CD14-positive monocyte (primary cell): Measurements from ENCODE around the gene RPL10. TPM values are rescaled to one million over a fixed set of nuclear protein-coding genes. Genes with fewer than 3 reads are reported as not detected.
A peak's percentile ranks its signal among the peaks of the same experiment; 100 is the strongest.

Experiments
- DNase-seq, 3 donors: peaks; one replicate each; pipeline ENCODE4 v3.0.0-alpha.2; 2011 to 2022
- H2AFZ ChIP-seq: 2 replicates; pipeline ENCODE4 v1.6.0; 2012; ENCODE audit warnings: mild to moderate bottlenecking, low read depth, low read length, inconsistent platforms; ENCODE audit not compliant: insufficient read depth, poor library complexity, severe bottlenecking
- H3K27ac ChIP-seq, 2 donors: 1 replicate in 1 of 2; 2 replicates in 1 of 2; pipeline ENCODE4 v1.5.1; 2012 to 2013; ENCODE audit warnings: low read length in 2 of 2, control low read depth in 1 of 2, inconsistent platforms in 1 of 2, low read depth in 1 of 2, mild to moderate bottlenecking in 1 of 2
- H3K27me3 ChIP-seq, 2 donors: one replicate each; pipeline versions ENCODE4 v1.6.0 to v1.6.1; 2011 to 2013; ENCODE audit warnings: low read length in 2 of 2; ENCODE audit not compliant: control insufficient read depth in 2 of 2, insufficient read depth in 2 of 2
- H3K36me3 ChIP-seq, 2 donors: replicated peaks in 1 of 2; 1 replicate in 1 of 2; 2 replicates in 1 of 2; pipeline versions ENCODE4 v1.5.1 to v1.6.1; 2012 to 2013; ENCODE audit warnings: low read length in 2 of 2, control low read depth in 1 of 2, inconsistent platforms in 1 of 2, mild to moderate bottlenecking in 1 of 2; ENCODE audit not compliant: insufficient read depth in 2 of 2, control insufficient read depth in 1 of 2
- H3K4me1 ChIP-seq, 2 donors: 1 replicate in 1 of 2; 2 replicates in 1 of 2; pipeline versions ENCODE4 v1.5.1 to v1.6.1; 2012 to 2013; ENCODE audit warnings: low read length in 2 of 2, control low read depth in 1 of 2, inconsistent platforms in 1 of 2, mild to moderate bottlenecking in 1 of 2, moderate library complexity in 1 of 2; ENCODE audit not compliant: insufficient read depth in 2 of 2, control insufficient read depth in 1 of 2
- H3K4me2 ChIP-seq: replicated peaks from 2 replicates; pipeline ENCODE3; 2012; ENCODE audit warnings: low read length, moderate library complexity, mild to moderate bottlenecking; ENCODE audit not compliant: poor library complexity, severe bottlenecking; ENCODE audit errors: extremely low read depth
- H3K4me3 ChIP-seq, 3 experiments: fragments of 200-600 bp in 1 of 3; sonication (generic) in 1 of 3; replicated peaks in 1 of 3; 1 replicate in 2 of 3; 2 replicates in 1 of 3; pipeline ENCODE4 v1.5.1; 2011 to 2013; ENCODE audit warnings: low read length in 3 of 3, mild to moderate bottlenecking in 3 of 3, control low read depth in 2 of 3, low read depth in 2 of 3, inconsistent platforms in 1 of 3, moderate library complexity in 1 of 3
- H3K79me2 ChIP-seq: 2 replicates; pipeline ENCODE4 v1.6.0; 2012; ENCODE audit warnings: mild to moderate bottlenecking, control low read depth, inconsistent platforms, low read length, moderate library complexity; ENCODE audit not compliant: insufficient read depth
- H3K9ac ChIP-seq: 2 replicates; pipeline ENCODE4 v1.6.0; 2017; ENCODE audit warnings: low read length, mild to moderate bottlenecking; ENCODE audit not compliant: insufficient read depth, poor library complexity, severe bottlenecking
- H3K9me3 ChIP-seq, 2 donors: replicated peaks in 1 of 2; 1 replicate in 1 of 2; 2 replicates in 1 of 2; pipeline versions ENCODE4 v1.5.1 to v1.6.1; 2012 to 2013; ENCODE audit warnings: low read length in 2 of 2, control low read depth in 1 of 2; ENCODE audit not compliant: control insufficient read depth in 1 of 2, insufficient read depth in 1 of 2
- H4K20me1 ChIP-seq: 2 replicates; pipeline ENCODE4 v1.6.0; 2012; ENCODE audit warnings: mild to moderate bottlenecking, low read length, control low read depth, moderate library complexity; ENCODE audit not compliant: insufficient read depth
- H3K27ac Mint-ChIP-seq, 7 donors: one replicate each; pipeline ENCODE4 v1.8.0; 2020; ENCODE audit warnings: mild to moderate bottlenecking in 7 of 7, mixed read lengths in 7 of 7, moderate library complexity in 6 of 7, inconsistent platforms in 2 of 7
- H3K27me3 Mint-ChIP-seq, 3 donors: one replicate each; pipeline ENCODE4 v1.8.0; 2021 to 2022; ENCODE audit warnings: low read depth in 3 of 3, mild to moderate bottlenecking in 3 of 3, mixed read lengths in 3 of 3, moderate library complexity in 3 of 3, inconsistent platforms in 1 of 3
- H3K36me3 Mint-ChIP-seq, 2 donors: one replicate each; pipeline ENCODE4 v1.8.0; 2020; ENCODE audit warnings: mixed read lengths in 2 of 2, inconsistent platforms in 1 of 2, mild to moderate bottlenecking in 1 of 2
- H3K4me1 Mint-ChIP-seq: one replicate; pipeline ENCODE4 v1.8.0; 2020; ENCODE audit warnings: mild to moderate bottlenecking, mixed read lengths
- H3K4me3 Mint-ChIP-seq, 2 donors: one replicate each; pipeline ENCODE4 v1.8.0; 2020; ENCODE audit warnings: mild to moderate bottlenecking in 2 of 2, mixed read lengths in 2 of 2, moderate library complexity in 1 of 2
- H3K9me3 Mint-ChIP-seq, 7 donors: one replicate each; pipeline ENCODE4 v1.8.0; 2020 to 2022; ENCODE audit warnings: mixed read lengths in 7 of 7, mild to moderate bottlenecking in 6 of 7, moderate library complexity in 6 of 7, inconsistent platforms in 2 of 7
- WGBS: methylation state at CpG from one replicate; pipeline ENCODE4 v1.1.5; 2013; ENCODE audit warnings: missing lambda C conversion rate; ENCODE audit not compliant: insufficient coverage; 5-methylcytosine and 5-hydroxymethylcytosine counted together
- intact Hi-C, 2 donors: fragments of 100-400 bp; cut with micrococcal nuclease; formaldehyde crosslinking; loops; one replicate each; pipeline versions ENCODE4 v1.15.0 to v1.15.1; 2023
- polyA plus RNA-seq, 3 donors: library from polyadenylated mRNA; depleted of rRNA in 1 of 3; unstranded in 2 of 3; stranded (reverse) in 1 of 3; fragments of 300-500 nt in 2 of 3; fragments of >200 nt in 1 of 3; fragmentation: Illumina TruSeq in 2 of 3; gene quantifications; 1 replicate in 2 of 3; 2 replicates in 1 of 3; pipeline ENCODE4 v1.2.3, GENCODE V29; 2012 to 2021
- TF ChIP-seq, protein P1 (sequence below): fragments of 200-600 bp; IDR thresholded peaks from one replicate; pipeline ENCODE4 v1.8.0; 2022; ENCODE audit warnings: antibody characterized with exemption, mild to moderate bottlenecking

RPL10 gene
- polyA plus RNA-seq, 3 donors: 1,536 to 5,639 (median 1,724) TPM

DNA sequence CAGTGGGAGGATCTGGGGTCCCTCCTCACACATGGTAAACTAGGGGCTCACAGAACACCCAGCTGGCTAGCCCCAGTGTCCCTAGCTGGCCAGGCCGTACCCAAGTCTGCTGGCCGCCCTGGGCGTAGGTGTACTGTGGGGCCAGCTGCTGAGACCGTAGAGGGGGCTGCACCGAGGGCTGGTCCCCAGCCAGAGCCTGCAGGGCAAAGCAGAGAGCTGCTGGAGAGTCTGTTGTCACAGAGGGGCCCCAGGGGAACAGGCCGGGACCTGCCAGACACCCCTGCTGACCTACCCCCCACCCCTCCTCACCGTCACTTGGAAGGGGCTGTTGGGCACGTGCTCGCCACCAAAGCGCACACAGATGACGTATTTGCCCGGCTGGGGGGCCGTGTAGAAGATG, 43.7 kb upstream of the RPL10 start:
- Mint-ChIP-seq H3K4me3 (no peak overlapping the region), H3K36me3 (peaks cover 57 to 88% of the 10 kb centered on the region in 2 donors), H3K27me3 (peaks cover 0 to 2% (median 0%) of the 10 kb centered on the region in 3 donors), H3K9me3 (no peaks in the 10 kb centered on the region), H3K27ac (peak overlapping the region in 3 of 7 donors; percentile 11 to 40 (median 20)), H3K4me1 (peaks cover 4% of the 10 kb centered on the region)
- no peak overlapping the region for H2AFZ ChIP-seq
- H4K20me1 ChIP-seq: peaks cover 100% of the 10 kb centered on the region
- H3K4me2 ChIP-seq: no peak overlapping the region
- peaks cover 47% of the 10 kb centered on the region for H3K79me2 ChIP-seq
- peaks cover 11 to 25% of the 10 kb centered on the region in 2 donors for H3K4me1 ChIP-seq
- DNase-seq: no peak
- intact Hi-C loops: no loop called here
- WGBS: 90% methylated on average over 2 of the region's 13 CpGs
- no peaks in the 10 kb centered on the region for H3K27me3 ChIP-seq
- TF ChIP-seq, protein P1, sequence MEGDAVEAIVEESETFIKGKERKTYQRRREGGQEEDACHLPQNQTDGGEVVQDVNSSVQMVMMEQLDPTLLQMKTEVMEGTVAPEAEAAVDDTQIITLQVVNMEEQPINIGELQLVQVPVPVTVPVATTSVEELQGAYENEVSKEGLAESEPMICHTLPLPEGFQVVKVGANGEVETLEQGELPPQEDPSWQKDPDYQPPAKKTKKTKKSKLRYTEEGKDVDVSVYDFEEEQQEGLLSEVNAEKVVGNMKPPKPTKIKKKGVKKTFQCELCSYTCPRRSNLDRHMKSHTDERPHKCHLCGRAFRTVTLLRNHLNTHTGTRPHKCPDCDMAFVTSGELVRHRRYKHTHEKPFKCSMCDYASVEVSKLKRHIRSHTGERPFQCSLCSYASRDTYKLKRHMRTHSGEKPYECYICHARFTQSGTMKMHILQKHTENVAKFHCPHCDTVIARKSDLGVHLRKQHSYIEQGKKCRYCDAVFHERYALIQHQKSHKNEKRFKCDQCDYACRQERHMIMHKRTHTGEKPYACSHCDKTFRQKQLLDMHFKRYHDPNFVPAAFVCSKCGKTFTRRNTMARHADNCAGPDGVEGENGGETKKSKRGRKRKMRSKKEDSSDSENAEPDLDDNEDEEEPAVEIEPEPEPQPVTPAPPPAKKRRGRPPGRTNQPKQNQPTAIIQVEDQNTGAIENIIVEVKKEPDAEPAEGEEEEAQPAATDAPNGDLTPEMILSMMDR: no peak
- no peaks in the 10 kb centered on the region for H3K9me3 ChIP-seq
- H3K27ac ChIP-seq: peak overlapping the region in 1 of 2 donors; percentile 16
- no peak overlapping the region for H3K9ac ChIP-seq
- H3K4me3 ChIP-seq: no peak overlapping the region
- H3K36me3 ChIP-seq: peaks cover 100% of the 10 kb centered on the region in 2 donors

DNA sequence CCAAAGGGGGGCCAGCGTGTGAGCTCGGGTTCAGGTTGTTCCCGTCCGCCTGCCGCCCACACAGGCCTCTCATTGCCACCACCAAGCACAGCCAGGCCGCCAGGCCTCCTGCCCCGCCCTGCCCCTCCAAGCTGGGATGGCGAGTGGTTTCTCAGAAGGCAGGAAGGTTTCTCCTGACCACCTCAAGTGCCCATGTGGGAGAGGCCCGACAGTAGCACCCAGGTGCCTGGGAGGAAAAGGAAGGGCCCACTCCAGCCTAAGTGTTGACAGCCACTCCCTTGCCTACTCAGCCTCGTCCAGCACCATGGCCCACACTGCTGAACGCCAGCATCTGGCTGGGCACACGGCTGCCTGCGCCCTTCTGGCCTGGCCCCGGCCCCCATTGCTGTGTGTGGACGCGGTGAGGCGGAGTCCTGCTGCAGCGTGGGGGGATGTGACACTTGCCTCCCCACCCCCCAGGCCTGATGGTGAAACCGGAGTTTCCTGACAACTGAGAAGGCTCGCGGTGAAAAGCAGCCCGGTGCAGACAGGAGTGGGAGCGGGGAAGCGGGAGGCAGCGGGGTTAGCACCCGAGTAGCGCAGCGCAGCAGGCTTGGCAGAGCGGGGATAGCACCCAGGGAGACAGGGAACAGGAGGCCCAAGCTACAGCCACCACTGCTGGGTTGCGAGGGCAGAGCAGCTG, 42.9 kb upstream of the RPL10 start:
- no peaks in the 10 kb centered on the region for H3K27me3 ChIP-seq
- H2AFZ ChIP-seq: no peak overlapping the region
- peaks cover under 1% of the 10 kb centered on the region for H3K4me1 Mint-ChIP-seq
- H3K79me2 ChIP-seq: peaks cover 54% of the 10 kb centered on the region
- H3K4me3 Mint-ChIP-seq: no peak overlapping the region
- peaks cover 55 to 88% of the 10 kb centered on the region in 2 donors for H3K36me3 Mint-ChIP-seq
- no peaks in the 10 kb centered on the region for H3K9me3 Mint-ChIP-seq
- peaks cover 0 to 2% (median 0%) of the 10 kb centered on the region in 3 donors for H3K27me3 Mint-ChIP-seq
- H3K9ac ChIP-seq: no peak overlapping the region
- H4K20me1 ChIP-seq: peaks cover 100% of the 10 kb centered on the region
- H3K27ac ChIP-seq: no peak overlapping the region
- TF ChIP-seq, protein P1: no peak
- WGBS: 80% methylated on average over 5 of the region's 30 CpGs
- peaks cover 100% of the 10 kb centered on the region in 2 donors for H3K36me3 ChIP-seq
- peaks cover 10 to 18% of the 10 kb centered on the region in 2 donors for H3K4me1 ChIP-seq
- DNase-seq: no peak
- no peaks in the 10 kb centered on the region for H3K9me3 ChIP-seq
- intact Hi-C loops: no loop called here
- no peak overlapping the region for H3K4me3 ChIP-seq
- no peak overlapping the region for H3K4me2 ChIP-seq
- peak overlapping the region in 1 of 7 donors; percentile 37 for H3K27ac Mint-ChIP-seq
